Endothelial cell of umbilical vein (primary cell): ENCODE results near the gene CCDC38.

ENCODE experiments used
- EZH2 ChIP-seq: IDR thresholded peaks from 2 replicates; pipeline ENCODE4 v1.6.1; 2012; ENCODE audit warnings: borderline replicate concordance, low read depth, mild to moderate bottlenecking, moderate library complexity, low read length, inconsistent platforms; ENCODE audit not compliant: severe bottlenecking
- MYC ChIP-seq: IDR thresholded peaks from one replicate; pipeline ENCODE4 v1.6.1; 2011; ENCODE audit warnings: mild to moderate bottlenecking, low read depth, low read length
- POLR2A ChIP-seq: IDR thresholded peaks from 2 replicates; pipeline ENCODE4 v1.6.1; 2012; ENCODE audit warnings: low read depth, mild to moderate bottlenecking, control low read depth, low read length
- POLR2AphosphoS5 ChIP-seq: IDR thresholded peaks from 2 replicates; pipeline ENCODE4 v1.6.1; 2012; ENCODE audit warnings: low read depth, mild to moderate bottlenecking, control low read depth, low read length, moderate library complexity; ENCODE audit not compliant: insufficient read depth
- TF ChIP-seq, protein P1 (sequence below), 2 donors: IDR thresholded peaks; 1 replicate in 1 of 2; 2 replicates in 1 of 2; pipeline ENCODE4 v1.5.1; 2011; ENCODE audit warnings: low read length in 2 of 2, mild to moderate bottlenecking in 2 of 2, moderate library complexity in 2 of 2, control low read depth in 1 of 2, inconsistent platforms in 1 of 2, low read depth in 1 of 2; ENCODE audit not compliant: insufficient read depth in 1 of 2; ENCODE audit errors: extremely low read depth in 1 of 2

- no peak for TF ChIP-seq POLR2A
- TF ChIP-seq, protein P1, sequence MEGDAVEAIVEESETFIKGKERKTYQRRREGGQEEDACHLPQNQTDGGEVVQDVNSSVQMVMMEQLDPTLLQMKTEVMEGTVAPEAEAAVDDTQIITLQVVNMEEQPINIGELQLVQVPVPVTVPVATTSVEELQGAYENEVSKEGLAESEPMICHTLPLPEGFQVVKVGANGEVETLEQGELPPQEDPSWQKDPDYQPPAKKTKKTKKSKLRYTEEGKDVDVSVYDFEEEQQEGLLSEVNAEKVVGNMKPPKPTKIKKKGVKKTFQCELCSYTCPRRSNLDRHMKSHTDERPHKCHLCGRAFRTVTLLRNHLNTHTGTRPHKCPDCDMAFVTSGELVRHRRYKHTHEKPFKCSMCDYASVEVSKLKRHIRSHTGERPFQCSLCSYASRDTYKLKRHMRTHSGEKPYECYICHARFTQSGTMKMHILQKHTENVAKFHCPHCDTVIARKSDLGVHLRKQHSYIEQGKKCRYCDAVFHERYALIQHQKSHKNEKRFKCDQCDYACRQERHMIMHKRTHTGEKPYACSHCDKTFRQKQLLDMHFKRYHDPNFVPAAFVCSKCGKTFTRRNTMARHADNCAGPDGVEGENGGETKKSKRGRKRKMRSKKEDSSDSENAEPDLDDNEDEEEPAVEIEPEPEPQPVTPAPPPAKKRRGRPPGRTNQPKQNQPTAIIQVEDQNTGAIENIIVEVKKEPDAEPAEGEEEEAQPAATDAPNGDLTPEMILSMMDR (IDR thresholded peaks at IDR 0.05; ENCODE audit: extremely low read depth in 1 of 2, insufficient read depth in 1 of 2, low read depth in 1 of 2, low read length in 2 of 2), result no peak
- TF ChIP-seq POLR2AphosphoS5, result no peak
- TF ChIP-seq MYC, result no peak
- no peak for TF ChIP-seq EZH2
These were observed 17.8 kb upstream of the CCDC38 start for GRCh38 chr12:95960241-95960640.
